Activated T-cell treated with anti-CD3 and anti-CD28 coated beads, Interleukin-2, amount 50 U/mL, for 1 hour (primary cell): ENCODE data around the gene QRICH1.

Experiments
- DNase-seq: peaks from one replicate; pipeline ENCODE4 v3.0.0-alpha.2; 2020

Gene QRICH1

GRCh38 chr3:49112262-49112661 lies 18.4 kb upstream of the QRICH1 start:
- DNase-seq: no peak

GRCh38 chr3:49111347-49111746 lies 17.5 kb upstream of the QRICH1 start:
- no peak for DNase-seq

- DNase-seq: no peak
These were observed 16.9 kb upstream of the QRICH1 start for GRCh38 chr3:49110780-49111179.

- DNase-seq: no peak
These were observed 14.5 kb upstream of the QRICH1 start for GRCh38 chr3:49108346-49108745.

GRCh38 chr3:49104427-49105291 lies 10.8 kb upstream of the QRICH1 start, which contains the start of gene QARS1:
Gene QARS1 (minus strand): TSS chr3:49104757. CDS start chr3:49104733, 24 bp downstream.
- DNase-seq: peak; percentile 84

GRCh38 chr3:49104052-49104426 lies 10.2 kb upstream of the QRICH1 start:
- no peak for DNase-seq

- no peak for DNase-seq
These were observed 6.3 kb upstream of the QRICH1 start for GRCh38 chr3:49100046-49100615.

GRCh38 chr3:49098910-49099630 lies 5.2 kb upstream of the QRICH1 start:
- DNase-seq: no peak

- DNase-seq: no peak
These were observed 4.6 kb upstream of the QRICH1 start for GRCh38 chr3:49098429-49098828.

GRCh38 chr3:49092938-49093852 lies 676 bp downstream of the QRICH1 start:
- peak; percentile 87 for DNase-seq

- DNase-seq: no peak
These were observed 12.4 kb downstream of the QRICH1 start for GRCh38 chr3:49081429-49081828.

GRCh38 chr3:49079270-49079669 lies 14.6 kb downstream of the QRICH1 start:
- no peak for DNase-seq

GRCh38 chr3:49076646-49077045 lies 17.2 kb downstream of the QRICH1 start:
- no peak for DNase-seq

GRCh38 chr3:49076116-49076515 lies 17.8 kb downstream of the QRICH1 start:
- DNase-seq: no peak

- no peak for DNase-seq
These were observed 35.9 kb downstream of the QRICH1 start for GRCh38 chr3:49058011-49058410.

- no peak for DNase-seq
These were observed 36.6 kb downstream of the QRICH1 start for GRCh38 chr3:49057268-49057667.

- no peak for DNase-seq
These were observed 39.5 kb downstream of the QRICH1 start for GRCh38 chr3:49054344-49054862.

- no peak for DNase-seq
These were observed 40.3 kb downstream of the QRICH1 start for GRCh38 chr3:49053543-49053942.

GRCh38 chr3:49035281-49035680 lies 58.6 kb downstream of the QRICH1 start:
- DNase-seq: no peak

- DNase-seq: no peak
These were observed 59.2 kb downstream of the QRICH1 start for GRCh38 chr3:49034650-49035049.

- DNase-seq: no peak
These were observed 61.1 kb downstream of the QRICH1 start for GRCh38 chr3:49032646-49033304.

GRCh38 chr3:49030321-49030720 lies 63.5 kb downstream of the QRICH1 start:
- no peak for DNase-seq
